Right hindlimb (tissue), 1 donor: ENCODE data around the gene TM2D3.

Source experiments
- DNase-seq: peaks from one replicate; pipeline ENCODE4 v3.0.0-alpha.2; 2018

The TM2D3 gene

DNA sequence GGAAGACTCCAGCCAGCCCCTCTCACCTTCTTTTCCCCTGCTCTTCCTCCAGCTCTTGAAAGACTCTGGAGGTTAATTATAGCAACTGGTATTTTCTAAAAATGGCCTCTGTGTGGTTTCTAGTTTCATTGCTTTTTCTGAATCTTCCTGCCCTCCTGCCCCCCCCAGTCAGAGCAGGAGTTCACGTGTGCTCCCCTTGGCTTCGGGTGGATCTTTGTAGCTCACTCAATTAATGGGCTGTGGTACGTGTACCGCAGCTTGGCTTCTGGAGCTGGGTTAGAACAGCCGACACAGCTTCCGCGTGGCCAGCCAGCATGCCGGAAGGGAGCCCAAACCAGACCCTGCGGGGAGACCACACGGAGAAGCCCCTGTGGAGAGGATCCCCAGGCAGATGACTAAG is 31.5 kb downstream of the TM2D3 start:
- no peak for DNase-seq

DNA sequence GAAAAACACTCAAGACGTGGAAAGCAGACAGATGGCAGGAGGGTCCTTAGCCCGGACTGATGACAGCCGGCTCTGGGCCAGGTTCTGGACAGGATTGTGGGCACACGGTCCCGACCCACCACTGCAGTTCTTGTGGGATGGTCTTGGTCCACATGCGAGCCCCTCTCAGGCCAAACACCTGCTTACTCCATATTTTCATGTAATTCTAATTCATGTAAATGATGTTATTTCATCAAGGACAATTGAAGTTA is 32.6 kb downstream of the TM2D3 start:
- no peak for DNase-seq

- DNase-seq = no peak
Observed at GRCh38 chr15:101618851-101619614, 33.1 kb downstream of the TM2D3 start.

- DNase-seq = no peak
Observed at GRCh38 chr15:101618076-101618475, 34.1 kb downstream of the TM2D3 start.

- no peak for DNase-seq
Observed at GRCh38 chr15:101617390-101617965, 34.7 kb downstream of the TM2D3 start.

DNA sequence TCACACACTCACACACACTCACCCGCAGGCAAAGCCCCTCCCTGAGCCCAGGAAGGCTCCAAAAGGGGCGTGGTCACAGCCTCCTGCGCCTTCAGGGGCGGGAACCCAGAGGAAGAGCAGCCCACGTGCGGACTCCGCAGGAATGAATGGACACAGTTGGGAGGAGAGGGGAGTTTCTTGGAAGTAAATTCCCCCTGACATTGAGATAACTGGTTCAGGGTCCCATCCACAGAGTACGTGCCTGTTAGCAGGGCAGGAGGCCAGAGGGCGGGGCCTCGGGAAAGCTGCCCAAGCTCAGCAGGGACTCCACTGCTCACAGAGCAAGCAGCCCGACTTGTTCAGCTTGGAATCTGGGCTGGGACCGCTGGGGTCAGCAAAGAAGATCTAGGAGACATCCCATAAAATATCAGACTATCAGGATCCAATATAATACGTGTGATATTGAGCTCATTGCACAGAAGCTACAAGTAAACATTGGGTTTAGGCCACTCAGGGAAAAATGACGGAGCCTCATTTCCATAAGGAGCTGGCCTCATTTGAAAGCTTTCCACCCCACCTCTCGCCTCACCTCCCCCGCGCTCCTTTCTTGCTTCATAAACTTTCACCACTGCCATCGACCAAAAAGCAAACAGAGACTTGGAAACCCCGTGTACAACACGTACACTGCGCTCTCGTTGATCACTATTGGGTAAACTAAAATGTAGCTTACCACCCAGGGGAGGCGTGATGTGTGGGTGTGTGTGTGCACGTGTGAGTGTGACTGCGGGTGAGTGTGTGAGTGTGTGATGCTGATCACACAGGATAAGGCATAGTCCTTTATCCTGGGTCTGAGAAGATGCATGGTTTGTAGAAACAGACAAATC is 36.0 kb downstream of the TM2D3 start:
- DNase-seq = peak; percentile 76

DNA sequence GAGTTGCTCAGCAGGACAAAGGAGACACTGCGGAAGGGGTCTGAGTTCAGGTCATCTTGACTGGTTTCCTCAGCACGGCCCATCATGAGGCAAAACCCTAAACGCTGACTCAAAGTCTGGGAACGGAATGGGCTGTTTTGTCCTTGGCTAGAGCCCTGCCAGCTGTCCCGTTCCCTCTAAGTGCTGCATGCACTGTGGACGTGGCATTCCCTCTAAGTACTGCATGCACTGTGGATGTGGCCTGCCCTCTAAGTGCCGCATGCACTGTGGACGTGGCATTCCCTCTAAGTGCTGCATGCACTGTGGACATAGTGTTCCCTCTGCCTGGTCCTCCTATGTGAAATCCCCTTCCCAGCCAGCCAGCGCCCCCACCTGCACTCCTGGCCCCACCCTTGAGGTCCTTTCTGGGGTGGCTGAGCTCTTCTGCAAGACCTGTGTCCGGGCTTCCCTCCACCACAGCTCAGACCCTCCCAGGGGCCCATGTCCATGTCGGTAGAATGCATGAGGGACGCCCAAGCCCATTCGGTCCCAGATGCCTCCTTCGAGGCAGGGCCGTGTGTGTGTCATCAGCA is 36.7 kb downstream of the TM2D3 start:
- no peak for DNase-seq

DNA sequence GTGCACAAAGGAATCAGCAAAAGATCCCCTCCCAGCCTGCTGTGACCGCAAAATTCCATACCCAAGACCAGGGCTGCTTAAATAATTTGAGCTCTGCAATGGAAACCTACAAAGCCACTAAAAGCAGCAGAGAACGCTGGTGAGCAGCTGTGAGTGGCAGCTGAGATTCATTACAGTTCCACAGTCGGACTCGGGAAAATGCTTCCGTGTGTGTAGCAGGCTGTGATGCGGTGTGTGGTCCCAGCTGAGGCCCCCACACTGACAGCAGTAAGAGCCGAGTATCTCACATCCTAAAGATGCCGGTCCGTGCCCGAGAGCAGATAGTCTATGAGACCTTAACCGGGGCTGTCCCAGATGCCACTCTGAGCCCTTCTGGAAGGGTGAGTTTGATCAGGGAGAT is 37.4 kb downstream of the TM2D3 start:
- DNase-seq = no peak

DNA sequence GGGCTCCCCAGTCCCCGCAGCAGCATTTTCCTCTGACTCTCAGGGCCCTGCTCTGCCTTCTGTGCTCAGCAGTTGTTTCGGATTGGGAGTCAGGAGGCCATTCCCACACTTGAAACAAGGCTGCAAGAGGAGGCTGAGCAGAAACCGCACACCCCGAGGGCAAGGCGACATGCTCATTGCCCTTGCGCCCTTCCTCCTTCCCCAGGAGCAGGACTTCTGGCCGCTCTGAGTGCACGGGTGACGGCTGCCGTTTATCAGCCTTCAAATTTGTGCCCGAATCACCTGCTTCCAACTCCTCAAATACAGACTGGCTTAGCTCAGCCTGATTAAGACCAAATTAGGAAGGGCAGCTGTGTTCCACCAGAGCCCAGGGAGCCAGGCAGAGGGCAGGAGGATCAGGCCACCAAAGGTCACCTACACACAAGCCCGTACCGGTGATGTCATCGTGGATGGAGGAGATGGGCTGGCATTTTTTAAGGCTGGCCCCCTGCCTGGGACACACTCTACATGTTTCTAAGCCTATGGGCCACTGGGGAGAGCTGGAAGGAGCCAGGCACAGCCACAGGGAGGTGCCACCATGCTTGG is 38.1 kb downstream of the TM2D3 start:
- no peak for DNase-seq

DNA sequence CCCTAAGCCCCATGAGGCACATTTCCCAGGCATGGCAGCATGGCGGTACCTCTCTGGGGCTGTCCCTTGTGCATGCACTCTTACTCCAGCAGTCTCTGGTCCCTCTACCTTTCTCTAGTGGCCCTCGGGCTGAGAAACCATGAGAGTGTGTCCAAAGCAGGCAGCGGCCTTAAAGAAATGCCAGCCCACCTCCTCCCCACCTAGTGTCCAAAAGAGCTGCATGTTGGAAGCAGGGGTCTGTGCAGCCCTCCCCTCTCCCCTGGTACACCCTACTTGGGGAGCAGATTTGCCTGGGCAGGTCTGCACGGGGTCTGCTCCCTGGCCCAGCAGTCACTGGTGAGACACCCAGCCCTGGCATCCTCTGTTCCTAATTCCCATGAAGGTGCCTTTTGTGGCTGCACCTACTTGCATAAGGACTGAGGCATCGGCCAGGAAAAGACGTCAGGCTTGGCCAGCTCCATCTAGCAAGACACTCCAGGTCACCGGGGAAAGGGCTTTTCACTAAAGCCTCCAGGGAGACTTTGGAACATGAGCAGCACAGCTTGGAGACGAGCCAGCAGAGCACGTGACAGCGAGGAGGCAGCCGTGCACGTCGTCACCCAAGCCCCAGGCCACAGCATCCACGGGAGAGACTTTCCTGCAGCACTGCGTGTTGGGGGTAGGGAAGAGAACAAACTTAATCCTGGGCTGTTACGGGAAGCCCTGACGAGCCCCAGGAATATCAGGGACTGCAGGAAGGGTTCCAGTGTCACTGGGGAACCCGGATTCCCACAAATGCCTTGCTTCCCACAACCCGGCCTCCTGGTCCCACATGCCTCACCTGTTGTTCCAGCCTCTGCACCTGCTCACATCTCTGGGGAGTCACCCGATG is 38.8 kb downstream of the TM2D3 start:
- peak; percentile 71 for DNase-seq

GRCh38 chr15:101612676-101613075 is 39.5 kb downstream of the TM2D3 start:
- no peak for DNase-seq

DNA sequence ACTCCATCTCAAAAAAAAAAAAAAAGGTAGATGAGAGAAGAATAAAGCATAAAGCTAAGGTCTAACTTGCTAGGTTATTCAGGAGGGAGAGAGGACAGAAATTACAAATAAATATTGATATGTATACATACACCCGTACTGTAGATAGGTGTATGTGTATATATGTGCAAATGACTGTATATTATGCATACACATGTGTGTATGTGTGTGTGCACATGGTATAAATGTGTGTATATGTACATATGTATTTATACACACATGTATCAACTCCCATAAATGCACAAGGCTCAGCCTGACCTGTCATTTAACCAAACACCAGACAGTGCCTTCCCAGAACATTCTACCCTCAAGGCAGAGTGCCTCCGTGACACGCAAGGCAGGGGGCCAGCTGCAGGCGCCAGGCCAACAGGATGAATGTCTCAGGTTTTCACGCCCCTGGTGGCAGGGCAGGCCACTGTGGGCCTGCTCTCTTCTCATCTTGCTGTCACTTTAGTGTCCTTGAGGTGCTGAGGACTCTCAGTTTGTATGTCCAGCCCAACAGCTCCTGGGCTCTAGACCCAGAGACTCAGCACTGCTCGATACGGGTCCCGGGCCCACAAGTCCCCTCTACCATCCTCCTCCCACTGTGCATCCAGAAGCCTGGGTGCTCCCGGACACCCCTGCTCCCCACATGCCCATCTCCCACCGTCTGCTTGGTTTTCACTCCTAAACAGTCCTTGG is 40.4 kb downstream of the TM2D3 start:
- DNase-seq = no peak

- no peak for DNase-seq
Observed at GRCh38 chr15:101611007-101611406, 41.2 kb downstream of the TM2D3 start.

GRCh38 chr15:101610611-101611000 is 41.6 kb downstream of the TM2D3 start:
- no peak for DNase-seq

DNA sequence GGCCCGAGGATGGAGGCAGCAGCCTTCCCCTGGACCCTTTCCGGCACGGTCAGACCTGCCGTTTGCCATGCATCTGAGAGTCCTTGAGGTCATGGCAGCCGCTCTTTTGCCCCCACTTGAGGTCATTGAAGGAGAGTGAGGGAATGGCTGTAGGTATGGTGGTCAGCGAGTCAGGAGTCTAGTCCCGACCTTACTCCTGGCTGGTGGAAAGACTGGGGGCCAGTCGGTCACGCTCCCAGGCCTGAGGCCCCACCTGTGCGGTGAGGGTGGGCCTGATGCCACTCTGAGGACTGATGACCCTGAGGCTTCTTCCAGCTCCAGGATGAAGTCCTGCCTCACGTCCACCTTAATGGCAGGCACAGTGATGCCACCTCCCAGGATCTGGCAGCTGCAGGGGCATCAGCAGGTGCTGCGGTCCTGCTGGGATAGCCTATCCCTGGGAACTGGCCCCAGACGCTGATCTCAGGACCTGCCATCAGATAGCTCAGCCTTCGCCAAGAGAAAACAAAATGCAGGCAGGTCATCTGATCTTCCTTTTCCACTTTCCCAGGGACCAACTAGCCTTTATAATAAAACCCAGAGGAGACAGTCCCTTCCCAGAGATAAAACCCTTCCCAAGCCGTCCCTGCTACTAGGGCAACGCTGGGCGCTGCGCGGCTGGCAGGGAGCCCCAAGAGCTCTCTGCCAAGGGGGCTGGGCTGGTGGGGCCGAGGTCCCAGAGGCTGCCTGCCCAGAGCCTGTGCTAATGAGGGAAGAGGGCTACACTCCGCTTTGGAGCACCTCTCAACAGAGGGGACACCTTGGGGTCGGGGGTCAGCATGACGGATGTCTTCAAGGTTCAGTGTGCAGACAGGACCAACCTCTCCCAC is 42.2 kb downstream of the TM2D3 start:
- no peak for DNase-seq

DNA sequence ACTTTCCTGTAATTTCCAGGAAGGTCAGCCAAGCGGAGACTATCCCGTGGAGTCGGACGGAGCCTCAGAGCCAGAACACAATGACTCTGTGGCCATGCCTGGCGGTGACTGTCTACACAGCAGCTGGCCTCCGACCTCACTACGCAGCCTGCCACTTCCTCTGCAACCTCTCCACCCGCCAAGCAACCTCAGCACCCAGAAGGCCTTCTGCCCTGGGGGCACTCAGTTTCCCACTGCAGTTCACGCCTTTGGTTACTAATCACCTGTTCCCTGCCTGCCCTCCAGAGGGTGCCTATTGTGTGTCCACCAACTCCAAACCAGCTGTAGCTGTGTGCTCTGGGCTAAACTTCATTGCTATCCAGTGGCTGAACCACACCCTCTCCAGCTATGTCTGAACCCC is 44.0 kb downstream of the TM2D3 start:
- DNase-seq = no peak

GRCh38 chr15:101607108-101607507 is 45.1 kb downstream of the TM2D3 start:
- no peak for DNase-seq

GRCh38 chr15:101604124-101604874 is 47.9 kb downstream of the TM2D3 start:
- no peak for DNase-seq

- DNase-seq = no peak
Observed at GRCh38 chr15:101602801-101603200, 49.4 kb downstream of the TM2D3 start.

DNA sequence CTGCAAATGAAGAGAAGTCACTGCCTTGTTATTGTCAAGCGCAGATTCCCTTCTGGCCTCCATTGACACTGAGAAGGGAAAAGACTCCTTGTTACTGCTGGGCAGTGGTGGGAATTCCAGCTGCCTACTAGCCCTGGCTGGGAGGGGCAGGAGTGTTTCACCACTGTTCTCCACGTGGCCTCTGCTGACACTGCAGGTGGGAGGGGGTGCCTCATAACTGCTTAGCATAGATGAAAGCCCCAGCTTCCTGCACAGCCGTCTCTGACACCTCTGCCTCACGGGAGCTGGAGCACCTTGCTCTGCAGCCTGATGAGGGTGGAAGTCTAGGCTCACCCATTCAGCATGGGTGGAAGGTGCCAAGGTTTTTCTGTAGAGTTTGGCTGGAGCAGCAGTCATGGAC is 52.1 kb downstream of the TM2D3 start:
- DNase-seq = no peak
